Measurements from ENCODE around the gene DOCK2. TPM values are rescaled to one million over a fixed set of nuclear protein-coding genes. Genes with fewer than 3 reads are reported as not detected.

The DOCK2 gene
- polyA plus RNA-seq, 1 donor = 2.6 TPM

- no peak for DNase-seq
Observed at GRCh38 chr5:170126061-170126460, 489.0 kb downstream of the DOCK2 start.

- DNase-seq = no peak
Observed at GRCh38 chr5:170126626-170127025, 489.6 kb downstream of the DOCK2 start.

GRCh38 chr5:170131235-170131634, 494.2 kb downstream of the DOCK2 start:
- DNase-seq = no peak

GRCh38 chr5:170132269-170132975, 495.3 kb downstream of the DOCK2 start:
- DNase-seq = no peak

Other genes with a start within 250 kb of the DOCK2 start
- gene SPDL1, start 53.5 kb upstream of the DOCK2 start, polyA plus RNA-seq (ENCODE audit: insufficient read length) = 48.8 TPM

Data from left kidney (tissue), 2 donors.